ENCODE results near the gene GPER1.

The GPER1 gene

DNA sequence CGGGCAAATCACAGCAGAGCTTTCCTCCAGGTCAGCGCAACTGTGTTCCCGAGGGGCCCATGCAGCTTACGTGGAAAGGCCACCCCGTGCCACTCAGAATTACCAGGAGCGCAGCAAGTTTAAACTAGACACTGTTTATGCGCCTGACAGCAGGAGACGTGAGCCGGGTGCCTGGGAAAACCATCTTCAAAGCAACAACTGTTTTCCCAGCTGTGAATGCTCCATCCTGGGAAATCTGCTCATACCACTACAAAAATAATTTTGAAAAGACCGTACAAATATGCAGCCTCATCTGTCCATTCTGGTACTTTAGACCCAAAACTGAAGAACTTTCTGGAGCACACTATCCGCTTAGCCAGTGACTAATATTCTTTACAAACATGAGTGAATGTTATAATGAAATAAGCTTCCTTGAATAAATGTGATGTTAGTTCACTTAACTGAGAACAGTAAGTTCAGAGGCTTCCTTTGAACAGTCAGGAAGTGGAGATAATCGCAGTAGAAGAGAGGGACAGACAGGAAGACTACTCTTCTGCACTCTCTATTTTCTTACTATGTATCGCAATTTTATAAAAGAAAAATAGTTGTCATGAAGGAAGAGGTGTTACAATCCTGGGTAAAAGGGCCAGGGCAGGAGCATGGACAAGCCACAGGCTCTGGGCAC, 16.7 kb downstream of the GPER1 start:
- TF ChIP-seq, protein P1, sequence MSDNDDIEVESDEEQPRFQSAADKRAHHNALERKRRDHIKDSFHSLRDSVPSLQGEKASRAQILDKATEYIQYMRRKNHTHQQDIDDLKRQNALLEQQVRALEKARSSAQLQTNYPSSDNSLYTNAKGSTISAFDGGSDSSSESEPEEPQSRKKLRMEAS (IDR thresholded peaks at IDR 0.05; ENCODE audit: low read depth, low read length), result no peak
- no peak for TF ChIP-seq MYC (IDR thresholded peaks at IDR 0.05; ENCODE audit: low read depth, low read length)
- TF ChIP-seq CTCF (IDR thresholded peaks at IDR 0.05; ENCODE audit: low read depth, low read length), result no peak
- TF ChIP-seq POLR2A (IDR thresholded peaks at IDR 0.05; ENCODE audit: extremely low read depth, insufficient read length), result no peak
- no peak overlapping the region for H3K4me3 ChIP-seq (ENCODE audit: low read depth, low read length)
- no peak for DNase-seq (ENCODE audit: low read depth)

DNA sequence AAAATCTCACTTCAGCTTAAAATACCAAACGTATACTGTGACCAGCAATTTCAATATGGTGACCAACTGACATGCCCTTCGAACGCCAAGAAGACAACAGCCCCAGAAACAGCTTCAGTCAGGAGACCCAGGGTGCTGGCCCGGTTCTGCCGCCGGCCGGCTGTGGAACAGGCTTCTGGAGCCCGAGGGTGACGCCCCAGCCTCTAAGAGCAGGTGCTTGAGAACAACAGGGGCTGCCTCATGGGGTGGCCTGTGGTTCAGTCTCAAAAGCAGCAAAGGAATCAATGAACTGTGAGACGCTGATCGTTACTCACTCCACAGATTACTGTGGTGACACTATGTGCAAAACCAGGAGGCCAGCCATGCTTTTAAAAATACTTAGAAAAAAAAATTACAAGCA, 17.3 kb downstream of the GPER1 start:
- TF ChIP-seq POLR2A (IDR thresholded peaks at IDR 0.05; ENCODE audit: extremely low read depth, insufficient read length) (no peak), MYC (IDR thresholded peaks at IDR 0.05; ENCODE audit: low read depth, low read length) (no peak), CTCF (IDR thresholded peaks at IDR 0.05; ENCODE audit: low read depth, low read length) (no peak)
- TF ChIP-seq, protein P1 (IDR thresholded peaks at IDR 0.05; ENCODE audit: low read depth, low read length), result no peak
- H3K4me3 ChIP-seq (ENCODE audit: low read depth, low read length), result no peak overlapping the region
- no peak for DNase-seq (ENCODE audit: low read depth)

GRCh38 chr7:1106063-1106792, 18.3 kb downstream of the GPER1 start:
- no peak for TF ChIP-seq POLR2A (IDR thresholded peaks at IDR 0.05; ENCODE audit: extremely low read depth, insufficient read length)
- TF ChIP-seq, protein P1 (IDR thresholded peaks at IDR 0.05; ENCODE audit: low read depth, low read length), result no peak
- H3K4me3 ChIP-seq (ENCODE audit: low read depth, low read length), result no peak overlapping the region
- no peak for DNase-seq (ENCODE audit: low read depth)

- H3K4me3 ChIP-seq (ENCODE audit: low read depth, low read length), result no peak overlapping the region
- DNase-seq (ENCODE audit: low read depth), result no peak
These were observed 19.0 kb downstream of the GPER1 start for GRCh38 chr7:1106793-1107421.

DNA sequence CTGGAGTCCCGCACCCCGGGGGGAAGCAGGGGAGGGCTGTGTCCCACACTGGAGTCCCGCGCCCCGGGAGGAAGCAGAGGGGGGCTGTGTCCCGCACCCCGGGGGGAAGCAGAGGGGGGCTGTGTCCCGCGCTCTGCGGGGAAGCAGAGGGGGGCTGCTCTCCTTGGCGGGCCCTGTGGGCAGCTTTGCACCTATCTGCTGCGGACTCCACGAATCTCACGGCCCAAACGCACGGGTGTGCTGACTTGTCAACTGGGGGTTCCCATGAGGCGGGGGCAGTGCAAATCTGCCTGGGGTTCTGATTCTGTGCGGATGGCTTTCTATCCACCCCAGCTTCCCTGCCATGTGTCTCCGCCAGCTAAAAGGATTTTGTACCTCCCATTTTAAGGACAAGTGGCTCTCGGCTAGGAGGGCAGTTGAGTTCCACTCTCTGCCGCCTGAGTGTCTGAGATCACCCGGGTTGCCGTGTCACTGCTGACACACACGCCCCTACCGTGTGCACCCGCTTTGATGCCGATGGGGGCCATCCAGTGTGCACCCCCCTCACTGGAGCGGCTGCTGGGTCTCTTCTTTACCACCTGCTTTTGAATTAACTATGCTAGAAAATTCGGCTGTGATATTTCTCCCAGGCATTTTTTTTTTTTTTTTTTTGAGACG, 20.5 kb downstream of the GPER1 start:
- DNase-seq (ENCODE audit: low read depth), result no peak
- TF ChIP-seq MYC (IDR thresholded peaks at IDR 0.05; ENCODE audit: low read depth, low read length) (no peak), CTCF (IDR thresholded peaks at IDR 0.05; ENCODE audit: low read depth, low read length) (no peak), POLR2A (IDR thresholded peaks at IDR 0.05; ENCODE audit: extremely low read depth, insufficient read length) (no peak)
- TF ChIP-seq, protein P1 (IDR thresholded peaks at IDR 0.05; ENCODE audit: low read depth, low read length), result no peak
- H3K4me3 ChIP-seq (ENCODE audit: low read depth, low read length), result no peak overlapping the region

More at GRCh38 chr7:1106793-1107421, 19.0 kb downstream of the GPER1 start:
- no peak for TF ChIP-seq CTCF (IDR thresholded peaks at IDR 0.05; ENCODE audit: low read depth, low read length)
- no peak for TF ChIP-seq POLR2A (IDR thresholded peaks at IDR 0.05; ENCODE audit: extremely low read depth, insufficient read length)
- TF ChIP-seq, protein P1 (IDR thresholded peaks at IDR 0.05; ENCODE audit: low read depth, low read length), result no peak
- TF ChIP-seq MYC (IDR thresholded peaks at IDR 0.05; ENCODE audit: low read depth, low read length), result no peak
